GM21825 (cell line): ENCODE measurements around the gene OR10V1.

Experiments used
- ATAC-seq: cut with Tn5 transposase; IDR thresholded peaks from one replicate; pipeline ENCODE4 v1.9.1; 2021; ENCODE audit warnings: mild to moderate bottlenecking, moderate library complexity; ENCODE audit not compliant: unreplicated experiment

OR10V1 gene, protein sequence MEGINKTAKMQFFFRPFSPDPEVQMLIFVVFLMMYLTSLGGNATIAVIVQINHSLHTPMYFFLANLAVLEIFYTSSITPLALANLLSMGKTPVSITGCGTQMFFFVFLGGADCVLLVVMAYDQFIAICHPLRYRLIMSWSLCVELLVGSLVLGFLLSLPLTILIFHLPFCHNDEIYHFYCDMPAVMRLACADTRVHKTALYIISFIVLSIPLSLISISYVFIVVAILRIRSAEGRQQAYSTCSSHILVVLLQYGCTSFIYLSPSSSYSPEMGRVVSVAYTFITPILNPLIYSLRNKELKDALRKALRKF

GRCh38 chr11:59713745-59714144 is at the start of gene OR10V1:
OR10V1 (minus strand) TSS chr11:59713845; CDS start chr11:59713845, 0 bp downstream.
- no peak for ATAC-seq

- ATAC-seq = no peak
Measured at GRCh38 chr11:59761993-59762392, 48.3 kb upstream of the OR10V1 start.

- no peak for ATAC-seq
Measured at GRCh38 chr11:59760771-59761170, 47.1 kb upstream of the OR10V1 start.

GRCh38 chr11:59759900-59760299 is 46.3 kb upstream of the OR10V1 start:
- ATAC-seq = no peak

- no peak for ATAC-seq
Measured at GRCh38 chr11:59758401-59759037, 44.9 kb upstream of the OR10V1 start.

DNA sequence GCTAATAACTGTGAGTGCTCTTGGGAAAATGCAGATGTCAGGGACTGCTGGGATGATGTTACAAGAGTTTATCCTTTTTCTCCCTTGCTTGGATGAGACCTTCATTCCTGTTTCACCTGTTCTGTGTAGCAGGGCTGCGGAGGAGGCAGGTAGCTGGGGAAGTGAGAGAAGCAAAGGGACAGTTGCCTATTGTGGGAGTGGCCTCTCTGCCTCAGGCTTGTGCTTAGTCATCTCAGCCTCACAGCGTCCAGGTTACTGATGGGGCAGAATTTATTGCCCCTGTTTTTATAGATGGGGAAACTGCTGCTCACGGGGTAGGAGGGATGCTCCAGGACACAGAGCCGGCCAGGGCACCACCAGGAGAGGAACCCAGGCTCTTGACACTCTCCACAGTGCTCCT is 43.2 kb upstream of the OR10V1 start:
- no peak for ATAC-seq

GRCh38 chr11:59756558-59756840 is 42.9 kb upstream of the OR10V1 start:
- no peak for ATAC-seq

- peak; percentile 17 for ATAC-seq
Measured at GRCh38 chr11:59755701-59756557, 42.3 kb upstream of the OR10V1 start.

GRCh38 chr11:59754859-59755700 is 41.4 kb upstream of the OR10V1 start, which contains the start of gene STX3:
STX3 (plus strand) TSS chr11:59755376; CDS start chr11:59755606, 230 bp downstream.
- peak; percentile 75 for ATAC-seq

DNA sequence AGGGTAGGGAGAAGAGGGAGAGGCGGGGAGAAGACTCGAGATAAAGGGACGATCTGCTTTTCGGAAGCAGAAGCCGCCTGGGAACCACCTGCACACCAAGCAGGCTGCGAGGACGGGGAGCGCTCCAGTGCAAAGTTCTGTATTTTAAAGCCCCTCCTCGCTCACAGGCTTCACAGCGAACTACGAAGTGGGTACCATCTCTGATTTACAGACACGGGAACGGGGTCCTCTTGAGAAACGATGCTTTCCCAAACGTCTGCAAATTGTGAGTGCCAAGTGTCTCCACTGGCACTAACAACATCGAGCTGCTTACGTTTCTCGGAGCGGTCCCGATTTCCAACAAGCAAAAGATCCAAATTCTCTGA is 40.8 kb upstream of the OR10V1 start:
- ATAC-seq = no peak

GRCh38 chr11:59753650-59754493 is 40.2 kb upstream of the OR10V1 start:
- ATAC-seq = peak; percentile 72

- ATAC-seq = no peak
Measured at GRCh38 chr11:59746111-59746510, 32.5 kb upstream of the OR10V1 start.

DNA sequence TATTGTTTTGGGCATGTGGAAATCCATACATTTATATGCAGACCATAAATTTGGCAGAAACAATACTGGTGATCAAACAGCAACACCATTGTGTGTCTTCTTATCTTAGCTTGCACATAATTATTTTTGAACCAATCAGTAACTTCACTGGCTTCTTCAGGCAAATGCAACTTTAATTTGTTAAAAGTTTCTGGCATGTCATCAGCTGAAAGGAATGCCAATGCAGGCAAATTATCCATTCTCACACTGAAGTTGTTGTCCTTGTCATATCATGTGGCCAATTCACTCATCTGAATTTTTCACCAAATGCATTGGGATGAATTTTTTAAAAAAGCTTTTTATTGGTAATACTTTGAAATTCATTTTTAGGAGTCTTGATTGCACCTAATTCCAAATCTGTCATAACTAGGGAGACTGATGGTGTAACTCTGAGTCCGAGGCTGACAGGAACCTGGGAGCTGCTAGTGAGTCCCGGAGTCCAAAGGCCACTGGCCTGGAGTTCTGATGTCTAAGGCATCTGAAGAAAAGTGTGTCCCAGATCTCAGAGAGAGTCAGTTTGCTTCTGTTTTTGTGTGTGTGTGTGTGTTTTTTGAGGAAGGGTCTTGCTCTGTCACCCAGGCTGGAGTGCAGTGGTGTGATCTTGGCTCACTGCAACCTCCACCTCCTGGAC is 17.4 kb upstream of the OR10V1 start:
- ATAC-seq = no peak

- no peak for ATAC-seq
Measured at GRCh38 chr11:59729834-59730233, 16.2 kb upstream of the OR10V1 start.

- no peak for ATAC-seq
Measured at GRCh38 chr11:59728913-59729312, 15.3 kb upstream of the OR10V1 start.

DNA sequence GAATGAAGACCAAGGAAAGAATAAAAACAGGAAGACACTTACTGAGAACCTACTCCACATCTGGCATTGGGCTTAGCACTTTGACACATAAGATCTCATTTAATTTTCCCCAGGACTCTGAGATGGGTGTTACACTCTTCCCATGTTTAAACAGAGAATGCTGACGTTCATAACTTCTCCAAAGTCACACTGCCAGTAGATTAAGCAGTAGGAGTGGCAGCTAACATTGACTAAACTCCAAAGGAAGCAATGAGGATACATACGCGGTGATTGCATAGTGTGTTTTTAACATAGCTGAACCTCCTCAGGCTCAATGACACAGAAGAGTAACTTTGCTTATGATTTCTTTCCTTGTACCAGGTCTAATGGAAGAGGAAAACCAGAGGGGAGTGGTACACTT is 14.5 kb upstream of the OR10V1 start:
- no peak for ATAC-seq

GRCh38 chr11:59727426-59727825 is 13.8 kb upstream of the OR10V1 start:
- ATAC-seq = no peak

DNA sequence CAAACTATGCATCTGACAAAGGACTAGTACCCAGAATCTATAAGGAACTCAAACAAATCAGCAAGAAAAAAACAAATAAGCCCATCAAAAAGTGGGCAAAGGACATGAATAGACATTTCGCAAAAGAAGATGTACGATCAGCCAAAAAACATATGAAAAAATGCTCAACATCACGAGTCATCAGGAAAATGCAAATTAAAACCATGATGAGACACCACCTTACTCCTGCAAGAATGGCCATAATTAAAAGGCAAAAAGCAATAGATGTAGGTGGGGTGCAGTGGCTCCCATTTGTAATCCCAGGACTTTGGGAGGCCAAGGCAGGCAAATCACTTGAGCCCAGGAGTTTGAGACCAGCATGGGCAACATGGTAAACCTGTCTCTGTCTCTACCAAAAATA is 10.4 kb upstream of the OR10V1 start:
- no peak for ATAC-seq

DNA sequence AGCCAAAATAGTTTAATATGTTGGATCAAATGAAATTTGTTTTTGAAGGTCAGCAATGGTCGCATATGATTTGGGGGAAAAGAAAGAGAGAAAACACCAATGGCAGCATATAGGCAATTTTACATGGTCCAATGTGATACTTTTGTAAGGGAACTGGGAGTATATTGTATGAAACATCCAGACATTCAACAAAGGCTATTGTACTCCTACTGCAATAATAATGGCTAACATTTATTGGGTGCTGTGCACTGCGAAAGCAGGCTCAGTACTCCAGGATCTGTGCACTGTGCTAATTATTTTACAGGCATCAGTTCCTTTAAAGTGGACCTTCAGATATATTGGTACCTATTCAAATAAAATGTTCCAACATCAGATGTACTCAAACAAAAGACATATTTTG is 5.9 kb upstream of the OR10V1 start:
- ATAC-seq = no peak

- ATAC-seq = no peak
Measured at GRCh38 chr11:59716051-59716450, 2.4 kb upstream of the OR10V1 start.
